HG03432 (cell line): ENCODE measurements around the gene SPATA20.

Experiments used
- ATAC-seq: cut with Tn5 transposase; IDR thresholded peaks from one replicate; pipeline ENCODE4 v1.9.1; 2021; ENCODE audit warnings: mild to moderate bottlenecking, moderate library complexity; ENCODE audit not compliant: unreplicated experiment

Gene SPATA20

DNA sequence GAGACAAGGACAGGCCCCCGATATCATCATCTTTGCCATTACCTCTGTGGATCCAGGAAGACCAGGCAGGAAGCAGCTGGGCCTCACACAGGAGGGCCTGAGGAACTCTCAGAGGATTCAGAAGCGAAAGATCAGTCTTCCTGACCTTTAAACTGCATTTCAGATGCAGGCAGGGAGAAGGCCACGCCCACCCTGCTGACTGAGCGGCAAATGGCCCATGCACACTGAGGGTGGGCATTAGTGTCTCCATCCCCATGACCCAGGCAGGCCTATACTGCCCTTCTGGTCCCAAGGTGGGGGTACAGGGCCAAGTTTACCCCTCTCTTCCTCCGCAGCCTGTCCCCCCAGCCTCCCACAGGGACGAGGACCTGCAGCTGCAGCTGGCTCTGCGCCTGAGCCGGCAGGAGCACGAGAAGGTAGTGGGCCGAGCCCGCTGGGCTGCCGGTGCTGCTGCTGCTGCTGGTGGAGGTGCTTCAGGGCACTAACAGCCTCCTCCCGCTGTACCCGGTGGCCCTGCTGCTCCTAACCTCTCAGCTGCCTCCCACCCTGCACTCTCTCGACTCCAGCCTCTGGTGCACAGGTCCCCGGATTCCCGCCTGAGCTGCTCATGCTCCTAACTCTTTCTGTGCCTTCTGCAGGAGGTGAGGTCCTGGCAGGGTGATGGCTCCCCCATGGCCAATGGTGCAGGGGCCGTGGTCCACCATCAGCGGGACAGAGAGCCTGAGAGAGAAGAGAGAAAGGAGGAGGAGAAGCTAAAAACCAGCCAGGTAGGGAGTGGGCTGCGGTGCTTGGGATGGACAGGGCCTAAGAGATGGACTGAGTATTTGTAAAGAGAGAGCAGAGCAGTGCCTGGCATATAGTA is 8.2 kb upstream of the SPATA20 start:
- no peak for ATAC-seq

DNA sequence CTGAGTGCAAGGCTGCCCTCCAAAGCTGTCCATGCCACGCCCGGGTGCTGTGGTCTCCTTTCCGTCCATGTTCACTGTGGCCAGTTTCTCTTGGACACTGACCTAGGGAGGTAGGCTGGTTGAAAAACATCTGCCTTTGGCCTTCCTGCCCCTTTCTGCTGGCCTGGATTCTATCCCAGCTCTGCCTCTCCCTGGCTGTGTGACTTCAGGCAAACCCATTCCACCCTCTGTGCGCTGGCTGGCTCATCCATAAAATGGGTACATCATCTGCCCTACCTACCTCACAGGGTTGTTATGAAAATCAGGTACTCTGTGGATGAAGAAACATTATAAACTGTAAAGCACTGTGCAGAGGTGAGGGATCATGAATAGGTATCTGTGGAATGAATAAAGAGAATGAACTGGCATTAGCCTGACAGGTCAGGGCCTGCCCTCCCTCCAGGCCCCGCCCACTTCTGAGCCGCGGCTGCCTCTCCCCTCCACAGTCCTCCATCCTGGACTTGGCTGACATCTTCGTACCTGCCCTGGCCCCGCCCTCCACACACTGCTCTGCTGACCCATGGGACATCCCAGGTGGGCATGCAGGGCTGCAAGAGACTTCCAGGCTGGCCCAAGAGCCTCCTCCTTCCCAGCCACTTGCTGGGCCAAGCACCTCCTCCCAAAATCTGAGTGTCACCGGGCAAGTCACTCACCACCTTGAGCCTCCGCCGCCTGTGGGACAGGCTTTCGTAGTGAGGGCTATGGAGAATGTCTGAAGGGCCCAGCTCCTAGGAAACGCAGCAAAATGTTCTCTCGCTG is 7.0 kb upstream of the SPATA20 start:
- ATAC-seq: no peak

DNA sequence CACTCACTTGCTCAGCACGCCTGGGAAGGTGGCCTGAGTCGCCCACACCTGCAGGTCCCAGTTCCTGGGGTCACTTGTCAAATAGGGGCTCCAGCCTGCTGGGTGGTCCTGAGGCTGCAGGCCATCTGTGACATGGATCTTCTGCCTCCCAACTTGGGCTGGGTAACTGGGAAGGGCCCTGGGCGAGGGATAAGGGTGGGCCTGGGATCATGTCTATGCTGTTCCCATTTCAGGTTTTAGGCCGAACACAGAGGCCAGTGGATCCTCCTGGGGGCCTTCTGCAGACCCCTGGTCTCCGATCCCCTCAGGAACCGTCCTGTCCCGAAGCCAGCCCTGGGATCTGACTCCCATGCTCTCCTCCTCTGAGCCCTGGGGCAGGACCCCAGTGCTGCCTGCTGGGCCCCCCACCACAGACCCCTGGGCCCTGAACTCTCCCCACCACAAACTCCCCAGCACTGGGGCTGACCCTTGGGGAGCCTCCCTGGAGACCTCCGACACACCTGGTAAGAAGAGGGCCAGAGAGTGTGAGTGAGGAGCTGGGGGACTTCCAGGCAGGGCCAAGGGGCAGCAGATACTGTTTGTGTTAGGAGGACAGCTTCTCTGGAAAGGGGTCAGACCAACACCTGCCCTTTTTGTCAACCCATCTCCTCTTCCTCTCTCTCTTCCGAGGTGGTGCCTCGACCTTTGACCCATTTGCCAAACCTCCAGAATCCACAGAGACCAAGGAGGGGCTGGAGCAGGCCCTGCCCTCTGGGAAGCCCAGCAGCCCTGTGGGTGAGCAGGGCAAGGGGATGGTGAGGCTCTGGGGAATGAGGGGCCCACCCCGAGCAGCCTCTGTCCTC is 6.2 kb upstream of the SPATA20 start:
- no peak for ATAC-seq

DNA sequence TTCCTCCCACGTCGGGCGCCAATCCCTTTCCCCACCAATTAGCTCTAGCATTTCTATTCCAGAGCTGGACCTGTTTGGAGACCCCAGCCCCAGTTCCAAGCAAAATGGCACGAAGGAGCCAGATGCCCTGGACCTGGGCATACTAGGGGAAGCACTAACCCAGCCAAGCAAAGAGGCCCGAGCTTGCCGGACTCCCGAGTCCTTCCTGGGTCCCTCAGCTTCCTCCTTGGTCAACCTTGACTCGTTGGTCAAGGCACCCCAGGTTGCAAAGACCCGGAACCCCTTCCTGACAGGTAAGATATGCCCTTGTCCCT is 5.6 kb upstream of the SPATA20 start:
- no peak for ATAC-seq

DNA sequence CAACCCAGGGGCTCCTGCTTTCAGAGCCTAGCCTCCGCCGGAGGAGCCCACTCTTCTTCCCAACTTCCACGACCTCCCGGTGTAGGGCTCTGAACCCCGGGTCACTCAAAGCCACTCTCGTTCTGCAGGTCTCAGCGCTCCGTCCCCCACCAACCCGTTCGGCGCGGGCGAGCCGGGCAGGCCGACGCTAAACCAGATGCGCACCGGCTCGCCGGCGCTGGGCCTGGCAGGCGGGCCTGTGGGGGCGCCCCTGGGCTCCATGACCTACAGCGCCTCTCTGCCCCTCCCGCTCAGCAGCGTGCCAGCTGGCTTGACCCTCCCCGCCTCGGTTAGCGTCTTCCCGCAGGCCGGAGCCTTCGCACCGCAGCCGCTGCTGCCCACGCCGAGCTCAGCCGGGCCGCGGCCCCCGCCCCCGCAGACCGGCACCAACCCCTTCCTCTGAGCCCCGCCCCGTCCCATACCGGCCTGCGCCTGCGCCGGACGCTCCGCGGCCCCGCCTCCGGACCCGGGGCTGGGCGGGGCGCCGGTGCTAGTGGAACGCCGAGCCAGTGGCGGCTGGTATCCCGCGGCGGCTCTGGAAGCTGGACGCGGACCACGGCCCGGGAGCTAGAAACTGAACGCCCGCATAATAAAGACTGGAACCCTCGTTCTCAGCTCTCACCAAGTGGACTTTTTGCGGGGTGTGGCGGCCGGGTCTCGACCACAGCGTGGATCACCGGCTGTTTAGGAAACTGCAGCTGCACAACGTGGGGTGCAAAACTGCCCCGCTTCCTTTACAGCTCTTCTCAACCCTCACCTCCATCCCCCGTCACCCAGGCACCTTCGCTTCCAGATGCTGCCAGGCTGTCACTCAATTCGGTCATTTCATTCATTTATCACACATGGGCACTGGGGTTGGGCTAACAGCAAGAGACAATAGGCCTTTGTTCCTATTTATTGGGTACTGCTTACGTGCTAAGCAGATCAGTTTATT is 5.0 kb upstream of the SPATA20 start:
- peak; percentile 81 for ATAC-seq

DNA sequence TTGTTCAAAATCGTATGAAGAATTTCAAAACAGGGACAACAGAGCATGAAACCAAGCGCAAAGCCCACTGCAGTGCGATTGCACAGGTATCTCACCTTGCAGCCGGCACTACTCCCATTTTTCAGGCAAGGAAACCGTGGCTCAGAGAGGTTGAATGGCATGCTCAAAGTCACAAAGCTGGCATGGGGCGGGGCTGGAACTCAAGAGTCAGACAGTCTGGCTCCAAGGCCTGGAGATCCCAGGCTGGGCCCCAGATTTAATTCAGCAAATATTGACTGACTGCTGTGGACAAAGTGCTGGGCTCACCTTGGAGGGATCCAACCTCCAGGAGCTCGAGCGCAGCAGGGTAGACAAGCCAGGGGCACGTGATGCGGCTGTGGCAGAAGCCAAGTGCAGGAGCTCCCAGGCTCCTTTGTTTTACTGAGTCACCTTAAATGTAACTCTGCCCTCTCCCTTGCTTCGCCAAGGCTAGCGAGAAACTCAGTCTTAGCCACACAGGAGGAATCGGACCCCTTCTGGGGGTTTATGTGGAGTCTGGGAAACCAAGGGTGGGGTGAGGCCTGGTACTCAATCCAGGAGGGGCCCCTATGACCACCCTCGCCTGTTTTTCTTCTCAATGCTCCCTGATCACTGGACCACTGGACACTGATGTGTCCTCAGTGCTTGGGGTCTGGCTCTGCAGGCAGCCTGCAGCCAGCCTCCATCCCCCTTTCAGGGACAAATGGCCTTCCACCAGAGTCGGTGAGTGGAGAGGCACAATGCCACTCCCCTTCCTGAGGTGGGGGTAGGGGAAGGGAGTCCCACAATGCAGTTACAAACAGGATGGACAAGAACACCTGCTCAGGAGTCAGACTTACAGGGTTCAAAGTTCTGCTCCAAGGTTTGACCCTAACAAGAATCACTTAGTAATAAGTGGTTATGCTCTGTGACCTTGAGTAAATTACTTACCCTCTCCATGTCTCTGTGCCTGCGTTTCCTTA is 3.9 kb upstream of the SPATA20 start:
- no peak for ATAC-seq

DNA sequence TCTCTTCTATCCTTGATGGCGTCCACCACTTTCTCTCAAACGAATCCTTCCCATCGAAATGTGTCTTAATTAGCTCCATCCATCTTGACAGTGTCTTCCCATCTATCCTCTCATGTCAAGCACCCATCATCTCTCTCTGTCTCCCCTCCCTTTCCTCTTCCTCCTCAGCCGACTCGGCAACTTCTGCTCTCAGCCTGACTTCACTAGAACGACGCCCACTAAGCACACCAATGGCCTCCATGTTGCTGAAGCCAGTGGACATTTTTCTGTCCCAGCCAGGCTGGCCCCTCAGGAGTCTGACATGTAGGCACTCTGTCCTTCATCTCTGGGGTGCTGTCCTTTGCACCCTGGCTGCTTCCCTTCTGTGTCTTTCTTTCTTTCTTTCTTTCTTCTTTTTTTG is 2.5 kb upstream of the SPATA20 start:
- no peak for ATAC-seq

DNA sequence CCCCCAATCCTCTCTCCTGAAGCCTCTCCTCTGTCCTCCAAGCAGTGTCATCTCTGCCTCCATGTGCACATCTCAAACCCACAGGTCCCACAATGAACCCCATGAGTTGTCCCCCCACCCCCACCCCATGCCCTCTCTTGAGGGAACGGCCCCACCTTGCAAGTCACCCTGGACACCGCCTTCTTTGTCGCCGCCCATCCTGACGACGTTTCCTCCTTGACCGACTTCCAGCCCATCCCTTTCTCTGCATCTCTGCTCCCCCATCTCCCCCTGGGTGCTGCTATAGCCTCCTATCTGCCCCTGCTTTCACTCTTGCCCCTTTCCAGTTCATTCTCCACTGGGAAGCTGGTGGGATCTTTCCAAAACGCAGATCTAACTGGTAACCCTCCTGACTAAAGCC is 1.7 kb upstream of the SPATA20 start:
- no peak for ATAC-seq

DNA sequence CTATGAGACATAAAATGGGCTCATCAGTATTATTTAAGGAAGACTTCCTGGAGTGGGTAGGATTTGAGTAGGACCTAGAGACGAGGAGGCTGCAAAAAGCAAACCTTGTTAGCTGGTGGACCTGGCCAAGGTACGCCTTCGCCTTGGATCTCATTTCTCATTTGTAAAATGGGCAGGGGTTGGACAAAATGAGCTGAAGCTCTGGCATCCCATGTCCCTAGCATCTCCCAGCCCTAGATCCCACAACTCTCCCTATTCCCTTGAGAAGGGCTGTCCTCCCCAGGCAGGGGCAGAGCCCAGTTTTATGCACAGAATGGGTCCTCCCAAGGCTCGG is 306 bp upstream of the SPATA20 start:
- ATAC-seq: no peak

DNA sequence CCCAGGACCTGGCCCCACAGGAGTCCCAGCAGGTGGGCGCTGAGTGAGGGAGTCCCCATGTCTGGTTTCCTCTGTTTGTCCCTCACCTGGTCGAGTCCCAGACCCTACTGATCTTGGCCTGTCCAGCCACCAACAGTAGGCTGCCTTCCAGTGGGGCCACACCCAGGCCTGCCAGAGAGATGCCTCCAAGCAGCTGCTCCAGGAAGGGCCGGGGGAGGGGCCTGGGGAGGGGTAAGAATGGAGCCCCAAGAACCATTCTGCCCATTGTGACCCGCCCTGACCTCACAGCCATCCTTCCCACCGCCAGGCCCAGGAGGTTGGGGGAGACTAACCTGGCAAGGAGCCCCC is 736 bp downstream of the SPATA20 start:
- ATAC-seq: no peak

DNA sequence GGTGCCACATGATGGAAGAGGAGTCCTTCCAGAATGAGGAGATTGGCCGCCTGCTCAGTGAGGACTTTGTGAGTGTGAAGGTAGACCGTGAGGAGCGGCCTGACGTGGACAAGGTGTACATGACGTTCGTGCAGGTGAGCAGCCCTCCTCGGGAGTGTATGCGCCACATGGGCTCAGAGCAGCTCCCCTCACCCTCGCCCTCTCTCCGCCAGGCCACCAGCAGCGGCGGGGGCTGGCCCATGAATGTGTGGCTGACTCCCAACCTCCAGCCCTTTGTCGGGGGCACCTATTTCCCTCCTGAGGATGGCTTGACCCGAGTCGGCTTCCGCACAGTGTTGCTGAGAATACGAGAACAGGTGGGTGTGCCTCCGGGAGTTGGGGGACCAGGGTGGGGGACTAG is 1.9 kb downstream of the SPATA20 start:
- no peak for ATAC-seq

DNA sequence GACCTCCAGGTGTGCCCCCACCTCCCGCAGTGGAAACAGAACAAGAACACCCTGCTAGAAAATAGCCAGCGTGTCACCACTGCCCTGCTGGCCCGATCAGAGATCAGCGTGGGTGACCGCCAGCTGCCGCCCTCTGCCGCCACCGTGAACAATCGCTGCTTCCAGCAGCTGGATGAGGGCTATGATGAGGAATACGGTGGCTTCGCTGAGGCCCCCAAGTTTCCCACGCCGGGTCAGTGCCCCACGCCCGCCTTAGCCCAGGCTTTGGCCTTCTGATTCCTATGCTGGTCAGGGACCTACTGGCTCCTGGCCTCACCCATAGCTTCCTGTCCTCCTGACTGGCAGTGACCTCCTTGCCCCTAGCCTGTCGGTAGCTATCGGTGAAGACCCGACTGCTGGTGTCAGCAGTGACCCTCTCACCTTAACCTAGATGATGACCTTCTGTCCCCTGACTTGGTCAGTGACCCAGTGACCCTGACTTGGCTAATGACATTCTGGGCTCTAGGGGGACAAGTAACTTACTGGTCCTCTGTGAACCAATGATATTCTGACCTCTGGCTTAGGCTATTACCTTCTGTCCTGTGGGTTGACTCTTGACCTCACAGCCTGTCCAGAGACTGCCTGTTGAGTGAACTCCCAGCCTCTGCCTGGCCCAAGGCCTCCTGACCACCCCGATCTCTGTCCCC is 2.4 kb downstream of the SPATA20 start:
- no peak for ATAC-seq

DNA sequence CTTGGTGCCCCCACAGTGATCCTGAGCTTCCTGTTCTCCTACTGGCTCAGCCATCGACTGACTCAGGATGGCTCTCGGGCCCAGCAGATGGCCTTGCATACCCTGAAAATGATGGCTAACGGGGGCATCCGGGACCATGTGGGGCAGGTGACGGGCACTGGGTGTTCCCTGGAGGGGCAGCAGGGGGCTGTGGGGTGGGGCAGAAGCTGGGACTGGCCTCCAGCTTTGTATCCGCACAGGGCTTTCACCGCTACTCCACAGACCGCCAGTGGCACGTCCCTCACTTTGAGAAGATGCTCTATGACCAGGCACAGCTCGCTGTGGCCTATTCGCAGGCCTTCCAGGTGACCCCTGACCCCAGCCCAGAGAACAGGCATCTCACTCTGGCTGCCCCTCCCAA is 3.0 kb downstream of the SPATA20 start:
- no peak for ATAC-seq

DNA sequence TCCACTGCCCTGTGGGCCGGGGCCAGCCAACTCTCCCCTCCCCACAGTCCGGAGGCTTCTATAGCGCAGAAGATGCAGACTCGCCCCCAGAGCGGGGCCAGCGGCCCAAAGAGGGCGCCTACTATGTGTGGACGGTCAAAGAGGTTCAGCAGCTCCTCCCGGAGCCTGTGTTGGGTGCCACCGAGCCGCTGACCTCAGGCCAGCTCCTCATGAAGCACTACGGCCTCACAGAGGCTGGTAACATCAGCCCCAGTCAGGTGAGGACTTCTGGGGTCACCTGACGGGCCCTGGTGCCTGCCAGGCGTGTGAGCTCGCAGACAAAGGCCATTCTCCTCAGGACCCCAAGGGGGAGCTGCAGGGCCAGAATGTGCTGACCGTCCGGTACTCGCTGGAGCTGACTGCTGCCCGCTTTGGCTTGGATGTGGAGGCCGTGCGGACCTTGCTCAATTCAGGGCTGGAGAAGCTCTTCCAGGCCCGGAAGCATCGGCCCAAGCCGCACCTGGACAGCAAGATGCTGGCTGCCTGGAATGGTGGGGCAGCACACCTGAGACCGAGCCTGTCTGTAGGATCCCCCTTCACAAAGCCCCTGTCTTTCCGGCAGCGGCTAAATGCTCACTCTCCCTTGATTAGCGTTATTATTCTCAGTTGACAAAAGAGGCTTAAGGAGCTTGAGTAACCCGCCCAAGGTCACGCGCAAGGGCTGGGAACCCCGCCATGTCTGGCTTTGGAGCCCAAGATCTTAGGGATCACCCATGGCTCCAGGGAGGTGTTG is 3.9 kb downstream of the SPATA20 start:
- ATAC-seq: no peak

DNA sequence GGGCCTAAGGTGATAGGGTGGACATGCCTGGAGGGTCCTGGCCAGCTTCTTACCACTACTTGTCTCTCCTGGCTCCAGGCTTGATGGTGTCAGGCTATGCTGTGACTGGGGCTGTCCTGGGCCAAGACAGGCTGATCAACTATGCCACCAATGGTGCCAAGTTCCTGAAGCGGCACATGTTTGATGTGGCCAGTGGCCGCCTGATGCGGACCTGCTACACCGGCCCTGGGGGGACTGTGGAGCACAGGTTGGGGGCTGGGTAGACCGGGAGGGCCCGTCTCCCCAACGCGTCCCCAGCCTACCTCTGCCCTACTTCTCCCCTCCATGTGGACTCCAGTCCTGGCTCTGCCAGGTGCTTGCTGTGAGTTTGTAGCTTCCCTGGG is 4.5 kb downstream of the SPATA20 start:
- ATAC-seq: no peak

DNA sequence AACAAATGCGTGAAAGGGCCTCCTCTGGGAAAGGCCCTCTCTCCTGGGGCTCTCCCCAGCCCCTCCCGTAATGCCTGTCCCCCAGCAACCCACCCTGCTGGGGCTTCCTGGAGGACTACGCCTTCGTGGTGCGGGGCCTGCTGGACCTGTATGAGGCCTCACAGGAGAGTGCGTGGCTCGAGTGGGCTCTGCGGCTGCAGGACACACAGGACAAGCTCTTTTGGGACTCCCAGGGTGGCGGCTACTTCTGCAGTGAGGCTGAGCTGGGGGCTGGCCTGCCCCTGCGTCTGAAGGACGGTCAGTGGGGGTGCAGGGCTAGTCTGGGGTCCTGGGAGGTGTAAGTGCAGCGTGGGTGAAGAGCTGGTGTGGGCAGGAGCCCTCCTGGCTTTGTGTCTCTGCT is 4.9 kb downstream of the SPATA20 start:
- ATAC-seq: no peak

DNA sequence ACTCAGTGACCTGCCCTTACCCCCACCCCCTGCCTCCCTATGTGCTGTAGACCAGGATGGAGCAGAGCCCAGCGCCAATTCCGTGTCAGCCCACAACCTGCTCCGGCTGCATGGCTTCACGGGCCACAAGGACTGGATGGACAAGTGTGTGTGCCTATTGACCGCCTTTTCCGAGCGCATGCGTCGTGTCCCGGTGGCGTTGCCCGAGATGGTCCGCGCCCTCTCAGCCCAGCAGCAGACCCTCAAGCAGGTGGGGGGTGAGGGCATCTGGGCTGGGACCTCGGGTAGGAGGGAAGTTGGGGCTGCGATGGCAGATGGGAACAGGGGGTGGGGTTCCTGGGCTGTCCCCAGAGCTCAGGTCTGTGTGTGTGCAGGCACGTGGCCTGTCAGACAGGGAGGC is 7.2 kb downstream of the SPATA20 start:
- no peak for ATAC-seq

DNA sequence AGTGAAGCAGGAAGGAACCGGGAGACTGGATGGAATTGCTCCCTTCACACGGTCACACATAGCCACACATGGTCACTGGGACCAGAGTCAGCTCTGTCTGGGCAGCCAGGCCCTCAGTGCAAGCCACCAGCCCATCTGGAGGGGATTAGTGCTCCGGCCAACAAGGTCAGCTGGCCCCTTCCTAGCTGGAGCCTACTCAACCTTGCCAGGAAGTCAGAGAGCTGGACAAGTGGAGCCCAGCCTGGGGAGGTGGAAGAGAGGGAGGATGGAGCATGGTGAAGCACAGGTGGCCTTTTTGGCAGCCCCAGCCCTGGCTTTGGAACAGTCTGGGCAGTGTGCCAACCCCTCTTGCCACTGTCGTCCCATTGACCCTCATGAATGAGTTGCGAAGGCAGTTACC is 9.8 kb downstream of the SPATA20 start:
- no peak for ATAC-seq
